Measurements from ENCODE around the gene INO80C. TPM values are rescaled to one million over a fixed set of nuclear protein-coding genes. Genes with fewer than 3 reads are reported as not detected.
A peak's percentile ranks its signal among the peaks of the same experiment; 100 is the strongest.

Gene INO80C
- total RNA-seq = 10 to 100 TPM in 1 of 3 donors, 1 to 10 TPM in 2; 5.9 to 14.7 (median 6.7) TPM

GRCh38 chr18:35497370-35498197 is at the start of gene INO80C:
Gene INO80C, minus strand, starts transcription at chr18:35497960. Its CDS starts 86 bp downstream, at chr18:35497874.
- intact Hi-C loops (cut with DNase I; ENCODE audit: low total_unique reads) = loop anchor here (5.0 kb wide), 1 partner anchor 265 kb away; no protein-coding TSS in a partner anchor

GRCh38 chr18:35547008-35547605 is 49.3 kb upstream of the INO80C start:
- no peak overlapping the region for H3K4me3 ChIP-seq
- no peak for TF ChIP-seq POLR2AphosphoS5 (IDR thresholded peaks at IDR 0.05)
- TF ChIP-seq CTCF (IDR thresholded peaks at IDR 0.05) = no peak
- TF ChIP-seq POLR2A (IDR thresholded peaks at IDR 0.05) = no peak
- H3K36me3 ChIP-seq = no peaks in the 10 kb centered on the region
- no peak for DNase-seq (ENCODE audit: low spot score in 2 of 2)
- H3K27me3 ChIP-seq = no peaks in the 10 kb centered on the region
- no peak overlapping the region for H3K27ac ChIP-seq
- no peaks in the 10 kb centered on the region for H3K4me1 ChIP-seq
- H3K9me3 ChIP-seq = no peaks in the 10 kb centered on the region
- intact Hi-C loops (cut with DNase I; ENCODE audit: low total_unique reads) = no loop called here

More at GRCh38 chr18:35497370-35498197, at the start of gene INO80C:
- H3K4me1 ChIP-seq = peaks cover 0 to 8% of the 10 kb centered on the region in 2 donors
- no peaks in the 10 kb centered on the region for H3K36me3 ChIP-seq
- no peaks in the 10 kb centered on the region for H3K27me3 ChIP-seq
- no peak for TF ChIP-seq CTCF (IDR thresholded peaks at IDR 0.05)
- TF ChIP-seq POLR2AphosphoS5 (IDR thresholded peaks at IDR 0.05) = peak; percentile 95 to 97 (median 96)
- TF ChIP-seq POLR2A (IDR thresholded peaks at IDR 0.05) = peak; percentile 88
- peak within 1 kb of the TSS; percentile 96 for H3K27ac ChIP-seq
- H3K4me3 ChIP-seq = peak within 1 kb of the TSS; percentile 66 to 81 (median 69)
- DNase-seq (ENCODE audit: low spot score in 2 of 2) = peak; percentile 85 to 88
- no peaks in the 10 kb centered on the region for H3K9me3 ChIP-seq

GRCh38 chr18:35542356-35542755 is 44.6 kb upstream of the INO80C start:
- Histone ChIP-seq H3K9me3 (peaks cover 0 to 7% of the 10 kb centered on the region in 2 donors), H3K27ac (no peak overlapping the region), H3K4me1 (no peaks in the 10 kb centered on the region), H3K36me3 (no peaks in the 10 kb centered on the region), H3K27me3 (no peaks in the 10 kb centered on the region), H3K4me3 (no peak overlapping the region)
- TF ChIP-seq CTCF (IDR thresholded peaks at IDR 0.05) (no peak), POLR2A (IDR thresholded peaks at IDR 0.05) (no peak), POLR2AphosphoS5 (IDR thresholded peaks at IDR 0.05) (no peak)
- intact Hi-C loops (cut with DNase I; ENCODE audit: low total_unique reads) = no loop called here
- DNase-seq (ENCODE audit: low spot score in 2 of 2) = no peak

- no peak for DNase-seq (ENCODE audit: low spot score in 2 of 2)
- no peaks in the 10 kb centered on the region for H3K36me3 ChIP-seq
- no peaks in the 10 kb centered on the region for H3K4me1 ChIP-seq
- intact Hi-C loops (cut with DNase I; ENCODE audit: low total_unique reads) = no loop called here
- H3K27me3 ChIP-seq = no peaks in the 10 kb centered on the region
- no peak overlapping the region for H3K4me3 ChIP-seq
- peaks cover 0 to 7% of the 10 kb centered on the region in 2 donors for H3K9me3 ChIP-seq
- TF ChIP-seq CTCF (IDR thresholded peaks at IDR 0.05) (no peak), POLR2AphosphoS5 (IDR thresholded peaks at IDR 0.05) (no peak), POLR2A (IDR thresholded peaks at IDR 0.05) (no peak)
- H3K27ac ChIP-seq = no peak overlapping the region
Observed at GRCh38 chr18:35535297-35535696, 37.5 kb upstream of the INO80C start.

- H3K27me3 ChIP-seq = no peaks in the 10 kb centered on the region
- peaks cover 0 to 2% of the 10 kb centered on the region in 2 donors for H3K9me3 ChIP-seq
- H3K36me3 ChIP-seq = no peaks in the 10 kb centered on the region
- TF ChIP-seq CTCF (IDR thresholded peaks at IDR 0.05) (no peak), POLR2AphosphoS5 (IDR thresholded peaks at IDR 0.05) (no peak), POLR2A (IDR thresholded peaks at IDR 0.05) (no peak)
- intact Hi-C loops (cut with DNase I; ENCODE audit: low total_unique reads) = no loop called here
- H3K27ac ChIP-seq = no peak overlapping the region
- DNase-seq (ENCODE audit: low spot score in 2 of 2) = no peak
- no peak overlapping the region for H3K4me3 ChIP-seq
- no peaks in the 10 kb centered on the region for H3K4me1 ChIP-seq
Observed at GRCh38 chr18:35533916-35534405, 36.2 kb upstream of the INO80C start.
